HG03135 (cell line): ENCODE data around the gene NR3C2.

Source experiments
- ATAC-seq: cut with Tn5 transposase; IDR thresholded peaks from one replicate; pipeline ENCODE4 v1.9.1; 2021; ENCODE audit warnings: mild to moderate bottlenecking, moderate library complexity; ENCODE audit not compliant: unreplicated experiment

NR3C2 gene

GRCh38 chr4:148373093-148373492 lies 69.1 kb downstream of the NR3C2 start:
- ATAC-seq = no peak

- ATAC-seq = no peak
Observed at GRCh38 chr4:148369919-148370318, 72.3 kb downstream of the NR3C2 start.

- no peak for ATAC-seq
Observed at GRCh38 chr4:148367756-148368155, 74.5 kb downstream of the NR3C2 start.

GRCh38 chr4:148366251-148366650 lies 76.0 kb downstream of the NR3C2 start:
- ATAC-seq = no peak

- no peak for ATAC-seq
Observed at GRCh38 chr4:148364525-148364924, 77.7 kb downstream of the NR3C2 start.

- ATAC-seq = no peak
Observed at GRCh38 chr4:148359769-148360168, 82.4 kb downstream of the NR3C2 start.

- no peak for ATAC-seq
Observed at GRCh38 chr4:148355442-148356123, 86.6 kb downstream of the NR3C2 start.

- ATAC-seq = no peak
Observed at GRCh38 chr4:148354186-148354585, 88.0 kb downstream of the NR3C2 start.

- no peak for ATAC-seq
Observed at GRCh38 chr4:148353571-148353970, 88.6 kb downstream of the NR3C2 start.

GRCh38 chr4:148349153-148349552 lies 93.1 kb downstream of the NR3C2 start:
- no peak for ATAC-seq

GRCh38 chr4:148346657-148347056 lies 95.6 kb downstream of the NR3C2 start:
- no peak for ATAC-seq

GRCh38 chr4:148345509-148345908 lies 96.7 kb downstream of the NR3C2 start:
- no peak for ATAC-seq

- ATAC-seq = no peak
Observed at GRCh38 chr4:148344941-148345340, 97.3 kb downstream of the NR3C2 start.

GRCh38 chr4:148344352-148344751 lies 97.9 kb downstream of the NR3C2 start:
- ATAC-seq = no peak

GRCh38 chr4:148341980-148342800 lies 100.0 kb downstream of the NR3C2 start:
- no peak for ATAC-seq

GRCh38 chr4:148335133-148335532 lies 107.1 kb downstream of the NR3C2 start:
- ATAC-seq = no peak

- no peak for ATAC-seq
Observed at GRCh38 chr4:148333265-148333664, 108.9 kb downstream of the NR3C2 start.

- ATAC-seq = no peak
Observed at GRCh38 chr4:148332486-148332885, 109.7 kb downstream of the NR3C2 start.

GRCh38 chr4:148330724-148331123 lies 111.5 kb downstream of the NR3C2 start:
- ATAC-seq = no peak

- no peak for ATAC-seq
Observed at GRCh38 chr4:148330161-148330560, 112.1 kb downstream of the NR3C2 start.

GRCh38 chr4:148329751-148330150 lies 112.5 kb downstream of the NR3C2 start:
- ATAC-seq = no peak

GRCh38 chr4:148327683-148328082 lies 114.5 kb downstream of the NR3C2 start:
- ATAC-seq = no peak
